K562 (cell line): Measurements from ENCODE around the gene LATS2. TPM values are rescaled to one million over a fixed set of nuclear protein-coding genes. Genes with fewer than 3 reads are reported as not detected.
A peak's percentile ranks its signal among the peaks of the same experiment; 100 is the strongest.

Source experiments
- ATF7 ChIP-seq: fragments of 450-650 bp; IDR thresholded peaks from 2 replicates; pipeline ENCODE4 v1.7.1; 2014; ENCODE audit warnings: mild to moderate bottlenecking, moderate library complexity
- BACH1 ChIP-seq: fragments of 200-800 bp; sonication (Bioruptor generic); IDR thresholded peaks from 2 replicates; pipeline ENCODE4 v1.6.1; 2016; ENCODE audit warnings: missing genetic modification characterization, missing compliant biosample characterization
- BRF1 ChIP-seq: IDR thresholded peaks from 3 replicates; pipeline ENCODE4 v1.6.1; 2011; ENCODE audit warnings: borderline replicate concordance, mild to moderate bottlenecking; ENCODE audit not compliant: insufficient read length; ENCODE audit errors: extremely low read depth
- CCNT2 ChIP-seq: IDR thresholded peaks from 2 replicates; pipeline ENCODE4 v1.6.1; 2011; ENCODE audit warnings: borderline replicate concordance, low read depth, mild to moderate bottlenecking, moderate library complexity, mixed read lengths, low read length; ENCODE audit not compliant: insufficient read length; ENCODE audit errors: extremely low read depth
- CTBP1 ChIP-seq: fragments of 450-650 bp; IDR thresholded peaks from 2 replicates; pipeline ENCODE4 v1.6.1; 2016; ENCODE audit warnings: borderline replicate concordance
- DACH1 ChIP-seq: fragments of 450-650 bp; IDR thresholded peaks from 2 replicates; pipeline ENCODE4 v1.6.1; 2018; ENCODE audit not compliant: partially characterized antibody
- DIDO1 ChIP-seq: fragments of 450-650 bp; IDR thresholded peaks from 2 replicates; pipeline ENCODE4 v1.6.1; 2016; ENCODE audit warnings: low read depth, missing biosample characterization, missing genetic modification characterization
- E4F1 ChIP-seq: fragments of 250-450 bp; sonication (Bioruptor Pico); IDR thresholded peaks from 2 replicates; pipeline ENCODE4 v1.5.0; 2021; ENCODE audit warnings: mild to moderate bottlenecking, borderline replicate concordance
- EHMT2 ChIP-seq: fragments of 450-650 bp; IDR thresholded peaks from 2 replicates; pipeline ENCODE4 v1.6.1; 2018; ENCODE audit warnings: antibody characterized with exemption
- ELF4 ChIP-seq: fragments of 450-650 bp; formaldehyde crosslinking; IDR thresholded peaks from 2 replicates; pipeline ENCODE4 v1.4.0; 2022; ENCODE audit warnings: missing genetic modification characterization
- EP300 ChIP-seq: IDR thresholded peaks from 2 replicates; pipeline ENCODE4 v1.6.1; 2012; ENCODE audit warnings: low read length, improper control_type of control experiment
- HLTF ChIP-seq: fragments of 450-650 bp; IDR thresholded peaks from 2 replicates; pipeline ENCODE4 v1.6.1; 2016
- HSF4 ChIP-seq: fragments of 250-450 bp; sonication (Bioruptor Pico); IDR thresholded peaks from 2 replicates; pipeline ENCODE4 v2.1.2; 2022; ENCODE audit warnings: mild to moderate bottlenecking, moderate library complexity, borderline replicate concordance
- MECOM ChIP-seq: fragments of 250-450 bp; sonication (Bioruptor Pico); IDR thresholded peaks from 2 replicates; pipeline ENCODE4 v1.8.0; 2022; ENCODE audit warnings: inconsistent platforms
- NR2F6 ChIP-seq: fragments of 450-650 bp; formaldehyde crosslinking; IDR thresholded peaks from 2 replicates; pipeline ENCODE4 v1.4.0; 2020; ENCODE audit warnings: mild to moderate bottlenecking
- PCBP1 ChIP-seq: fragments of 200-400 bp; formaldehyde crosslinking; IDR thresholded peaks from 2 replicates; pipeline ENCODE4 v1.6.1; 2018; ENCODE audit warnings: mild to moderate bottlenecking, low read depth, low read length; ENCODE audit not compliant: poor library complexity, severe bottlenecking
- RHOXF2B ChIP-seq: fragments of 250-450 bp; sonication (Bioruptor Pico); conservative IDR thresholded peaks from 2 replicates; pipeline ENCODE4 v1.5.1; 2021
- STAT5B ChIP-seq: fragments of 250-450 bp; sonication (Bioruptor Pico); IDR thresholded peaks from 2 replicates; pipeline ENCODE4 v1.8.0; 2021; ENCODE audit warnings: mild to moderate bottlenecking, inconsistent platforms
- TBL1XR1 ChIP-seq, 2 experiments: IDR thresholded peaks; 2 replicates each; pipeline ENCODE4 v1.6.1; 2012; ENCODE audit warnings: improper control_type of control experiment in 2 of 2, low read length in 2 of 2, mild to moderate bottlenecking in 1 of 2
- TEAD4 ChIP-seq, 2 experiments: sonication (generic) in 1 of 2; formaldehyde crosslinking in 1 of 2; IDR thresholded peaks; 2 replicates each; pipeline versions ENCODE4 v1.6.1 to v1.8.0; 2012 to 2022; ENCODE audit warnings: borderline replicate concordance in 1 of 2, inconsistent platforms in 1 of 2, low read length in 1 of 2, mild to moderate bottlenecking in 1 of 2, missing genetic modification reagents in 1 of 2
- TOE1 ChIP-seq, 2 experiments: fragments of 450-650 bp in 1 of 2; sonication (generic) in 1 of 2; formaldehyde crosslinking in 1 of 2; IDR thresholded peaks; 2 replicates each; pipeline versions ENCODE4 v1.7.1 to v1.8.0; 2016 to 2022; ENCODE audit warnings: borderline replicate concordance in 2 of 2, mild to moderate bottlenecking in 2 of 2, antibody characterized with exemption in 1 of 2, inconsistent platforms in 1 of 2, low read depth in 1 of 2, missing genetic modification reagents in 1 of 2, moderate library complexity in 1 of 2
- ZNF184 ChIP-seq: sonication (generic); formaldehyde crosslinking; IDR thresholded peaks from 2 replicates; pipeline ENCODE4 v1.5.0; 2020; ENCODE audit warnings: missing genetic modification reagents
- ZNF41 ChIP-seq: fragments of 250-450 bp; sonication (Bioruptor Pico); conservative IDR thresholded peaks from 2 replicates; pipeline ENCODE4 v1.4.0; 2020; ENCODE audit warnings: mild to moderate bottlenecking
- ZNF780A ChIP-seq: fragments of 250-450 bp; sonication (Bioruptor Pico); IDR thresholded peaks from 2 replicates; pipeline ENCODE4 v1.5.0; 2021; ENCODE audit warnings: mild to moderate bottlenecking
- ZSCAN29 ChIP-seq: fragments of 450-650 bp; IDR thresholded peaks from 2 replicates; pipeline ENCODE4 v1.6.1; 2017
- polyA plus RNA-seq, 8 experiments: library from polyadenylated mRNA; depleted of rRNA in 4 of 8; stranded (reverse) in 5 of 8; unstranded in 3 of 8; fragments of >200 nt; fragmentation: Nextera tagmentation in 2 of 8; fragmentation: Illumina TruSeq in 1 of 8; extraction: Ambion mirVana in 2 of 8; extraction: Trizol in 1 of 8; gene quantifications; 2 replicates each; pipeline versions ENCODE4 v1.2.1 to v1.2.3, GENCODE V29; 2011 to 2014; ENCODE audit warnings: inconsistent platforms in 1 of 8, missing spikeins in 1 of 8
- total RNA-seq, 7 experiments: library from RNA; depleted of rRNA in 6 of 7; stranded (reverse); fragments of >200 nt in 6 of 7; fragmentation: Illumina TruSeq in 2 of 7; extraction: Trizol in 2 of 7; gene quantifications; 2 replicates each; pipeline versions ENCODE4 v1.2.1 to v1.2.3, GENCODE V29; 2011 to 2021; ENCODE audit warnings: low replicate concordance in 1 of 7
- TF ChIP-seq, protein P1 (sequence below): fragments of 250-450 bp; sonication (Bioruptor Pico); IDR thresholded peaks from 2 replicates; pipeline ENCODE4 v1.8.0; 2021; ENCODE audit warnings: moderate library complexity, mild to moderate bottlenecking, inconsistent platforms

Gene LATS2
- total and polyA plus RNA-seq, 9 of the 15 experiments (the other 6 are each of a cell fraction or from before 2014, with no cell fraction given), result 0.18 to 3.7 (median 0.76) TPM

GRCh38 chr13:20993661-20994440 lies 67.5 kb downstream of the LATS2 start (continued):
- TF ChIP-seq TOE1 (IDR thresholded peaks at IDR 0.05; ENCODE audit: borderline replicate concordance) (no peak), TOE1 (CRISPR knock-in tag; IDR thresholded peaks at IDR 0.05; ENCODE audit: borderline replicate concordance, low read depth) (no peak), CTBP1 (peak; percentile 74; the same call in 1 of the 2 replicates), HSF4 (CRISPR knock-in tag) (no peak), RHOXF2B (CRISPR knock-in tag) (no peak), ZNF41 (CRISPR knock-in tag) (no peak), ZNF780A (CRISPR knock-in tag) (no peak), TEAD4 (IDR thresholded peaks at IDR 0.05; ENCODE audit: low read length) (peak; percentile 85), TEAD4 (CRISPR knock-in tag; IDR thresholded peaks at IDR 0.05; ENCODE audit: borderline replicate concordance) (no peak), PCBP1 (no peak), ELF4 (CRISPR knock-in tag) (no peak), NR2F6 (CRISPR knock-in tag) (no peak), MECOM (CRISPR knock-in tag) (no peak), EP300 (peak; percentile 54), ZSCAN29 (no peak), CCNT2 (no peak), EHMT2 (no peak), HLTF (no peak), DACH1 (no peak), STAT5B (CRISPR knock-in tag) (no peak), TBL1XR1 (IDR thresholded peaks at IDR 0.05; ENCODE audit: low read length in 2 of 2) (0 out of 4 replicates have a peak, but pooled peaks of 1 of the 2 experiments have one; percentile 32), DIDO1 (no peak), E4F1 (CRISPR knock-in tag) (no peak), BRF1 (no peak), ATF7 (peak; percentile 78), ZNF184 (CRISPR knock-in tag) (no peak), BACH1 (tag) (no peak)
- TF ChIP-seq, protein P1, sequence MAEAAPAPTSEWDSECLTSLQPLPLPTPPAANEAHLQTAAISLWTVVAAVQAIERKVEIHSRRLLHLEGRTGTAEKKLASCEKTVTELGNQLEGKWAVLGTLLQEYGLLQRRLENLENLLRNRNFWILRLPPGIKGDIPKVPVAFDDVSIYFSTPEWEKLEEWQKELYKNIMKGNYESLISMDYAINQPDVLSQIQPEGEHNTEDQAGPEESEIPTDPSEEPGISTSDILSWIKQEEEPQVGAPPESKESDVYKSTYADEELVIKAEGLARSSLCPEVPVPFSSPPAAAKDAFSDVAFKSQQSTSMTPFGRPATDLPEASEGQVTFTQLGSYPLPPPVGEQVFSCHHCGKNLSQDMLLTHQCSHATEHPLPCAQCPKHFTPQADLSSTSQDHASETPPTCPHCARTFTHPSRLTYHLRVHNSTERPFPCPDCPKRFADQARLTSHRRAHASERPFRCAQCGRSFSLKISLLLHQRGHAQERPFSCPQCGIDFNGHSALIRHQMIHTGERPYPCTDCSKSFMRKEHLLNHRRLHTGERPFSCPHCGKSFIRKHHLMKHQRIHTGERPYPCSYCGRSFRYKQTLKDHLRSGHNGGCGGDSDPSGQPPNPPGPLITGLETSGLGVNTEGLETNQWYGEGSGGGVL (CRISPR knock-in tag), result no peak
